OCI-M1 (cell line): ENCODE results near the gene TWIST2.

Experiments
- DNase-seq: peaks from one replicate; lab custom pipeline; 2025; lab: John Stamatoyannopoulos, UW

TWIST2 gene

GRCh38 chr2:238856713-238857567 is 9.1 kb downstream of the TWIST2 start:
- no peak for DNase-seq

DNA sequence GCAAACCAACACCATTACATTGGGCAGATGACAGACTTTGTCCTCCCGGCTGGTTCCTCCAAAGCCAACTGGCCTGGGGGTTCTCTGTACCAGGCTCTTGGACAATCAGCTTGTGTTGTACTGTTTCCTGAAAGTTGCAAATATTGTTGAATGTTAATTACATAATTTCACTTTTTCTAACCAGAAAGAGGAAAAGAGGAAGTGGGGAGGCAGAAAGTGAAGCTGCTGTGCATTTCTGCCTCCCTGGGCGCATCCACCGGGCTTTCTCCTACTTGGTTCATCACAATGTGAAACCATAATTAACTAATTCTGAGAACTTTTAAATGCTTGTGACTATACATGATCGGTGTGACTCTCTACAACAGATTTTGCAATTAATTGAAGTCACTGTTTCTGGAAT is 10.1 kb downstream of the TWIST2 start:
- DNase-seq = peak; percentile 9

DNA sequence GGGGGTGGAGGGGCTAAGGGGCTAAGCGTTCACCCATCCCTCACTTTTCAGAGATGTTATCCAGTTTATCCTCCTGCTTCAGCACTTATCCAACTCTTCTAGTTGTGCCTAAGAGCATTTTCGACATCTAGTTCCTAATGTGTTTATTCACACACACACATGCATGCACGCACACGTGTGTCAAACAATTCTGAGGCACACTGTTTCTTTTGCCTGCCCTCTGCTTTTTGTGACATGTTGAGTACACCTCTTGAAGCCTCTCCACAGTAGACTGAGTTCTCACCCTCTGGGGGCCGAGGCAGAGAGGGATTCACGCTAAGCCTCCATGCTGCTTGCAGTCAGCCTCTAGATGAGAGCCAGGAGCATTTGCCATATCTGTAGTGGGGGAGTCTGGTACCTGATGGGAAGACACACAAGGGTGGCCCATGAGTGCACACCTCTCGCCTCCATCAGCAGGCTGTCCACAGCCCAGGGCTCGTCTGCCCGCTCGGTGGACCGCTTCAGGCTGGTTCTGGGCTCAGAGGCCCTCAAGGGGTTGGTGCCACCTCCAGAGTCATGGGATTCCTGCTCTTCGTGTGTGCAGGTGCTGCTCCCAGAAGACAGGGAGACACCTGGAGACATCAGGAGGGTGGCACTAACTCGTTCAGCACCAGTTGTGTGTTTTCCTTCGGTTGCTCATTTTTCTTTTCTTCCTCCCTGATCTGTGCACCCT is 11.9 kb downstream of the TWIST2 start:
- no peak for DNase-seq

- DNase-seq = no peak
These were observed 13.3 kb downstream of the TWIST2 start for GRCh38 chr2:238861013-238861730.

DNA sequence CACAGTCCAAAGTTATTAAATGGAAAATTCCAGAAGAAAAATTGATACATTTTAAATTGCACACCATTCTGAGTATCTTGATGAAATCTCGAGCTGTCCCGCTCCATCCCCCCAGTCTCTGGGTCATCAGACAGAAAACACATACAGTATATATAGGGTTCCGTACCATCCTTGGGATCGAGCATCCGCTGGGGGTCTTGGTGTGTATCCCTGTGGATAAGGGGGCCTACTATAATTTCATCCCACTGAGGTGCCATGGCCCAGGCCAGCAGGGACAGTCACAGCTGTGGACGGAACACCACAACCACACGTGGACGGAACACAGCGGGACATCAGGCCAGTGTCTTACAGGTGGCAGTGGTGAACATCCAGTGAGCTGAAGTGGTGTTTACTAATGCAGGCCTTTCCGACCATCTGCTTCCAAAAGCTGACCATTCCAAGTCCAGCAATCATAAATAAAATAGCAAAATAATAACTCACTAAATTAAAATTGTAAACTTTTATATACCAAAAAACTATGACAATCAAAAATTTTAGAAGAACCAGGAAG is 14.0 kb downstream of the TWIST2 start:
- DNase-seq = no peak

- no peak for DNase-seq
These were observed 14.8 kb downstream of the TWIST2 start for GRCh38 chr2:238862701-238863100.

DNA sequence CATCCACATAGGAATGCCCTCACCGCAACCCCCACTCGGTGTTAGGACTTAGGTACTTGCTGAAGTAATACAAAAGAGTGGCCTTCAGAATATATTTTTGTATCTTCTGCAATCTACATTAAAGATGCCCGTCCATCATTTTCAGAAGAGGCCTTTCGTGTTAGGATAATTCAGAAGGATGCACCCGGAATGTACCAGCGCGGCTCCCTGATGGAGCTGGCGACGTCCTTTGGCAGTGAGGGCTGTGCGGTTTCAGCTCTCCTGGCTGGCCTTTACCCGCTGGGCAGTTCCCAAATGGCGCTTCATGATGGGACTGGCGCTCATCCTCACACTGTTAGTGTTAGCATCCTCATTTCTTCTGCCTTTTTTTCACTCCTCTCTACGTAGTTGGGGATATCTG is 15.3 kb downstream of the TWIST2 start:
- DNase-seq = no peak

DNA sequence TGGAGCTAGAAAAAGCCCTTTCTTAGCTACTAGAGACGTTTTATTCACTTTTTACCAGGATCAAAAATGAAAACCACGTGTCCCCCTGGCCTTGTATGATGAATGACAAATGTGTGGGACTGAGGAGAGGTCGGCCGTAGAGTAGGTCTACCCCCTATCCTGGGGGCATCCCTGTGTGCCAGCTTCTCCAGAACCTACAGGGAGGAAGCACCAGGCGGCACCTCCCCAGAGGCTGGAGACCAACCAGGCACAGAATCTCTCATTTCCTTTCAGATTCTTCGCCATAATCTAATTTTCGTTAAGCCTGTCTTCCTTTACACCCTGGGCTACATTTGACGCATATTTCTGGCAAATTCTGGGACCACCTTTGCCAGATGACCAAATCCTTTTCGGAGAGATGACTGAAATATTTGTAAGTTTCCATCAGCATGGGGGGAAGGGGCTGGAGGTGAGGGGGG is 15.9 kb downstream of the TWIST2 start:
- DNase-seq = no peak

DNA sequence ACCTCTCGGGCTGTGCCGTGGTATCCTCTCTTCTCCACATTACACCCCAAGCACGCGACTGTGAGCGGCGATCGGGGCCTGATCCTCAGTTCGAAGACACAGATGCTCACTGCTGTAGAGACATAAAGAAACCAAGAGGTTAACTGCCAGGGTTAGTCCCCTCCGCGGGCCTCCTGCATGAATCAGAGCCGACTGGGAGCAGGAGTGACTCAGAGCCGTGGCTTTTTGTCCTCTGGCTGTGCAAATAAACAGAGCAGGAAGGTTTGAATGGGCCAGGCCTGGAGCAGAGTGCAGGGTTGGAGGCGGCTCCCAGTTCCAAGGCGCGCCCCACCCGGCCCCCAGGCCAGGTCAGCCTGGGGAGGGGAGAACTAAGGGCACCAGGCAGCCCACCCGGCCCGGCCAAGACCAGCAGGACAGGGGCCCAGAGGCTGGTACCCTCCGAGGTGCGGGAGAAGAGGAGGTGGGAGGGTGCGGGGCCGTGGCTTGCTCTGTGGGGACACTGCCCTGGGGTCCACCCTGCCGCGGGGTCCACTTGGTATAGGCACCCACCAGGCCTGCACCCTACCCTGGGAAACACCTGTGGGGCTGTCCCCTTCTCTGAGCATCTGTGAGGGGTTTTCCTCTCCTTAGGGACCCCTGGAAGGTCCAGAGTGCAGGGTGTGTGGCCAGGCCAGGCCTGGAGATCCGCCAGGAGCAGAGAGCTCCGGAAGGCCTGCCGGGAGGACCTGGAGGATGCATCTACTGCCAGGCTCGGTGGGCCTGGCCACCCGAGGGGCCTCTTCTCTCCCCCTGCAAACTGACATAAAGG is 16.5 kb downstream of the TWIST2 start:
- DNase-seq = peak; percentile 13

- no peak for DNase-seq
These were observed 17.3 kb downstream of the TWIST2 start for GRCh38 chr2:238865015-238865719.

- DNase-seq = no peak
These were observed 18.0 kb downstream of the TWIST2 start for GRCh38 chr2:238865744-238866355.

- DNase-seq = no peak
These were observed 18.9 kb downstream of the TWIST2 start for GRCh38 chr2:238866656-238867277.

- no peak for DNase-seq
These were observed 20.2 kb downstream of the TWIST2 start for GRCh38 chr2:238868067-238868524.

GRCh38 chr2:238868616-238869292 is 20.9 kb downstream of the TWIST2 start:
- DNase-seq = no peak

GRCh38 chr2:238869293-238870124 is 21.6 kb downstream of the TWIST2 start:
- no peak for DNase-seq

DNA sequence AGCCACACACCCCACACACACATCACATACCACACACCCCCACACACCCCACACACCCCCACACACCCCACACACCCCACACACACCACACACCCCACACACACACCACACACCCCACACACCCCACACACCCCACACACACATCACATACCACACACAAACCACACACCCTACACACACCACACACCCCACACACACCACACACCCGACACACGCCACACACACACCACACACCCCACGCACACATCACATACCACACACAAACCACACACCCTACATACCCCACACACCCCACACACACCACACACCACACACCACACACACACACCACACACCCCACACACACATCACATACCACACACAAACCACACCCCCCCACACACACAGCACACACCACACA is 22.4 kb downstream of the TWIST2 start:
- DNase-seq = no peak

DNA sequence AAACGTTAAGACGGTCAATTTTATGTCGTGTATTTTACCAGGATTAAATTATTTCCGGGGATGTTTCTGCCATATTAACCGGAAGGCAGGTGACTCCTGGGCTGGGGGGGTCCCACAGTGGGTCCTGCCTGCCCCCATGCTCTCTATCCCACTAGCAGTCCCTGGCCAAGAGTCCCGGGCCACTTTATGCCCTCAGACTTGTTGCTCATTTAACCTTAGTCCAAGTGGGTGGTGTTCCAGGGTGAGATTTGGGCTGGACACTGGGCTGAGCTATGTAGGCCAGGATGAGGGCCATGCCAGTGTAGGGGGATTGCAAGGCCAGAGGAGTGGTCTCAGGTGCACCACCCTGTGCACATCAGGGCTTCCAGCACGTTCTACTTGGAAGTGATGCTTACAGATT is 24.1 kb downstream of the TWIST2 start:
- DNase-seq = no peak

DNA sequence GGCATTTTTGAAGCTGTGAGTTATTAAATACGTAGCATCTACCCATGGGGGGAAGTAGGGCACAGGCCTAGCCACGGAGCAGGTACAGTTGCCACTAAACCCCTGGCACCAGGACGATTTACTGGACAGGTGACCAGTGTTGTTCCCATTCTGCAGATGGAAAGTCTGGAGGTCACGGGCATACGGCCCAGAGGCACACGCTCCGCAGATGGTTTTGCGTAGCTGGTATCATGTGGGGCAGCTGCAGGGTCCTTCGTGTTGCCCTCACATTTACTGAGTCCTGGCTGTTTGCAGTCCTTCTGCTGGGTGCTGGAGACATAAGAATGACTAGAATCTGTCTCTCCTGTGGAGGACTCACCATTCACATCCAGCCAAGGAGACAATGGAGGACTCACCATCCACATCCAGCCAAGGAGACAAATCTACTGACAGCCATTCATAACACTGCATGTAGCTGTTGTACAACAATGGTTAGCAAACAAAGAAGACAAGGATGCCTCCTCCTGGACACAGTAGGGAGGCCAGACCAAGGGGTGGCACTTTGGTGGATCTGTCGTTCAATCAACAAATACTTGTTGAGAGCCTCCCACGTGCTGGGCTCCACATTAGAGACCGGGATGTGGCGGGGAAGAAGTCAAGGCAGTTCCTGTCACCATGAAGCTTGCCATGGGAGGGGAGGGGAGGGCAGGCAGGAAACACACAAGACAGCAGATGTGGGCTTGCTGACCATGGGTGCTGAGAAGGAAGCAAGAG is 24.9 kb downstream of the TWIST2 start:
- no peak for DNase-seq
